NCI-H345 (cell line): ENCODE data around the gene FLRT1.

Source experiments
- DNase-seq: peaks from one replicate; lab custom pipeline; 2025; lab: John Stamatoyannopoulos, UW

Gene FLRT1

GRCh38 chr11:64006398-64006797 is 29.3 kb upstream of the FLRT1 start:
- DNase-seq: no peak

DNA sequence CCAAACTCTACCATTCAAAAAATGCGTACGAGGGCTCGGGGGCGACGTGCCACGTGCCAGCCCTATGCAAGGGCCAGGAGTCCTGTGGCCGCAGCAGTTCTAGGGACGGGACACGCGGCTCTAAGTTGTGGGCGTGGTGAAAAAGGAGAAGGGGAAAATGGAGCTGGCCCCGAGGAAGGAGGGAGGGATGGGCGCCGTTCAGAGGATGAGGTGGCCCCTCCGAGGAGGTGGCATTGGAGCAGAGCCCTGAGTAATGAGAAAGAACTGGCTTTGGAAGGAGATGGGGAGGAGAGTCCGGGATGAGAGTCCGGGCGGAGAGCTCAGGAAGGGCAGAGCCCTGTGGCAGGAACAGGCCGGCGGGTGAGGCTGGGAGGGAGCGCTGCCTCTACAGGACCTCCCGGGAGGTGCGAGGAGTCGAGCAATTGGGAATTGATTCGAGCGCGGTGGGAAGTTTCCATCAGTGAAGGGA is 28.5 kb upstream of the FLRT1 start:
- DNase-seq: no peak

DNA sequence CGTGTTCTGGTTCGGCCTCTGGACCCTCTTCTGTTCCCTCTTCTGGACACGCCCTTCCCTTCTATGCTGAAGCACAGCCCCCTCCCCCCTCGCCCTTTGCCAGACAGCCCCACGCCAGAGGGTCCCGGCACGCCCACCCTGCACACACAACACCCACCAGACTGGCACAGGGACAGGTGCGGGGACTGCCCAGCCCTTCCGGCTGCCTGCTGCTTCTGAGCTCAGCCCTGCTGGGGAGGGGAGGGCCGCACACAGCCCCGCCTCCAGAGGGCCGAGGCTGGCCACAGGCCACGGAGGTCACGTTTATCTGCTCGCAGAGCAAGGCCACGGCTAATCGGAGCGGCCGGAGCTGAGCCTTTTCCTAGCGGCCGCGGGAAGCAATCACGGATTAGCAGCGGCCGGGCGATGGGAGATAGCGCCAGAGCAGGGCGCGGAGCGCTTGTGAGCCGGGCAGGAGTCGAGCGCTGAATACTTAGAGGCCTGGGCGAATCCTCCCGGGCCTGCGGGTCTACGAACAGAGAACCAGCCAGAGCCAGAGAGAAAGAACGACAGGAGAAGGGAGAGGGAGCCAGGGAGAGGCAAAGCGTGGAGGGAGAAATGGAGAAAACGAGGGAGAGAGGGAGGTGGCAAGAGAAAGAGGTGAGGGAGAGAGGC is 28.0 kb upstream of the FLRT1 start:
- DNase-seq: no peak

GRCh38 chr11:64008283-64008913 is 27.3 kb upstream of the FLRT1 start:
- no peak for DNase-seq

- no peak for DNase-seq
These were observed 26.7 kb upstream of the FLRT1 start for GRCh38 chr11:64008914-64009633.

DNA sequence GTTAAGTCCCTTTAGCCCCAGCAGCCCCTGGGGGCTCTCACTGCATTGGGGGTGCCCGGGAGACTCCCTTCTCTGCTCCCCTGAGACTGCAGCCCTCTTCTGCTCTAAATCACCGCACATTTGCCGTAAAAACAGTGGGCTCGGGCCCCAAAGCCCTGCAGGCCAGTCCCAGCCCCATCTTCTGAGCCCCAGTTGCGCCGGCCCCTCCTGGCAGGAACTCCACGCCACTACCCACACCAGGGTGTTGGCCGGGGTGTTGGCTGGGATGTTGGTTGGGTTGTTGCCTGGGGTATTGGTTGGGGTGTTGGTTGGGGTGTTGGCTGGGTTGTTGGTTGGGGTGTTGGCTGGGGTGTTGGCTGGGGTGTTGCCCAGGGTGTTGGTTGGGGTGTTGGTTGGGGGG is 26.0 kb upstream of the FLRT1 start:
- no peak for DNase-seq

DNA sequence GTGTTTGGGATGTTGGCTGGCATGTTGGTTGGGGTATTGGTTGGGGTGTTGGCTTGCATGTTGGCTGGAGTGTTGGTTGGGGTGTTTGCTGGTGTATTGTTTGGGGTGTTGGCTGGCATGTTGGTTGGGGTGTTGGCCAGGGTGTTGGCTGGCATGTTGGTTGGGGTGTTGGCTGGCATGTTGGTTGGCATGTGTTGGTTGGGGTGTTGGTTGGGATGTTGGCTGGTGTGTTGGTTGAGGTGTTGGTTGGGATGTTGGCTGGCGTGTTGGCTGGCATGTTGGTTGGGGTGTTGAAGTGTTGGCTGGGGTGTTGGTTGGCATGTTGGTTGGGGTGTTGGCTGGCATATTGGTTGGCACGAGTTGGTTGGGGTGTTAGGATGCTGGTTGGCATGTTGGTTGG is 24.9 kb upstream of the FLRT1 start:
- DNase-seq: no peak

GRCh38 chr11:64011371-64011770 is 24.4 kb upstream of the FLRT1 start:
- no peak for DNase-seq

DNA sequence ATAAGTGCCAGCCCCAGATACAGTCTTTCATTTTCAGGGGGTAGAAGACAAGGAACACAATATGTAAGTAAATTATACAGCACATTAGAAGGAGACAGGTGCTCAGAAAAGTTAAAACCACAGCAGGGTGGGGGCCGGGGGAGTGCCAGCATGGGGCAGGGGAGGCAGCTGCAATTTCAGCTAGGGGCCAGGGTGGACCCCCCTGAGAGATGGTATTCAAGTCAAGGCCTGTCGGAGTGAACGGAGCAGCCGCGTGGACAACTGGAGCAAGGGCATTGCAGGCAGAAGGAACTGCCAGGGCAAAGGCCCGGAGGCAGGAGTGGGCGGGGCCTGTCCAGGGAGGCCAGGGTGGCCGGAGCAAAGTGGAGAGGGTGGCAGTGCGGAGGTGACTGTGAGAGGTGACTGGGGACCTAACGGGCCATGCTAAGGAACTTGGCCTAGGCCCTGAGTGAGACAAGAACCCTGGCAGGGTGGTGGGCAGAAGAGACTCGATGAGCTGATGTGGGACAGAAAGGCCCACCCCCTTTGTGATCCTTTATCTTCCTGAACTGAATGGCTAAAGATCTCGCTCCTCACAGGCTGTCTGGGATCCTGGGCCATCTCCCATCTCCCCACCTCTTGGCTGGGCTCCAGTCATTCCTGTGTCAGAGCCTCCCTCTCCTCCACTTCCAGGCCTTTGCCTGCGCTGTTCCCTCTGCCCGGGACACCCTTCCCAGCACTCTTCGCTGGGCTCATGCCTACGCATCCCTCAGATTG is 22.4 kb upstream of the FLRT1 start:
- no peak for DNase-seq

GRCh38 chr11:64014356-64014755 is 21.4 kb upstream of the FLRT1 start:
- no peak for DNase-seq

DNA sequence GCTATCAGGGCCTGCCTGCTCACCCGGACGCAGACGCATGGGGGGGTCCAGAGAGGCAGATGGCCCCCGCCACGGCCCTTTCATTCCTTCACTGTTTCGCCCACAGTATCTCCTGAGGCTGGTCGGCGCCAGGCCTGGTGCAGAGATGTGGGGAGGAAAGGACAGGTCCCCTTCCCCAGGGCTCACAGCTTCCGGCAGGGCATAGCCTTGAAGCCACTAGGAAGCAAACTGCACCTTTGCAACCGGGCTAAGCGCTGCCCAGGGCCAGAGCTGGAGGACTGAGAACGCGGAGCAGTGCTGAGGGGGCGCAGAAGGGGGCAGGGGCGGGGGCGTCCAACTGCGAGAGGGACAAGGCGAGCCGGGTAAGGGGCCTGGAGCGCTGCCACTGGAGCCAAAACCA is 20.2 kb upstream of the FLRT1 start:
- DNase-seq: no peak

DNA sequence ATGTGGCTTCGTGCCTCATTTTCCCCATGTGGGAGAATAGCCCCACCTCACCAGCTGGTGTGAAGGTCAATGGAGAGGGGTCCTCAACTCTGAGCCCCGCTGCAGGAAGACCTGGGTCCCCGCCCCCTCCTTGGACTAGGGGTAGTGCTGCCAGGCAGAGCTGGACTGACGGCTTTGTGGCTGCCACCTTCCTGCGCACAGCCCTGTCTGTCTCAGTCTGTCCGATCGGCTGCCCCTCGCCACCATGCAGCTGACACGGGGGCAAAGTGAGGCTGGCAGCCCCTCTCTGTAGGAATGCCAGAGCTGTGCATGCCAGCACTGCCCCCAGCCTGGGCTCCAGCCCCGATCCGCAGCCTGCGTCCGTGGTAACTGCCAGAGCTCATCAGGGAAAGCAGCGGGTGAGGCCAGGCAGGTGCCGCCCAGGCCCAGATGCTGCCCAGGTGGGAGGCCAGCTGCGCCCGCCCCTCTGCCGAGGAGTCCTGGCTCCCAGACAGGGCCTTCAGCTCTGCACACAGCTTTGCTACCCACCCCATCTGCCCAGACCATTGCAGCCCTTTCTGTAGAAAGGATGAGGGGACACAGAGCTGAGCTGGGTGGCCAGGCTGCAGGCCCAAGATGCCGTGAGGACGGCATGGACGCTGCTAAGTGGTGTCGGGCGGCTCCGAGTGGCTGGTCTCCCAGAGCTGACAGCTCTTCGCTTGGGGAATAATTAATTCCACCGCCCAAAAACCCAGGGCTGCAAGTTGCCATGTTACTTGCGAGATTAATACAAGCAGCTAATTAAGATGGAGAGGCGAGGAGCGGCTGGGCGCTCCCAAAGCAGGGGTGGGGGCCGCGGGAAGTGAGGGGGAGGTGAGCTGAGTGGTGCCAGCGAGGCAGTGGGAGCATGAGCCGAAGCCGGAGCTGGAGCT is 19.5 kb upstream of the FLRT1 start:
- DNase-seq: no peak

GRCh38 chr11:64017945-64018224 is 17.8 kb upstream of the FLRT1 start:
- no peak for DNase-seq

DNA sequence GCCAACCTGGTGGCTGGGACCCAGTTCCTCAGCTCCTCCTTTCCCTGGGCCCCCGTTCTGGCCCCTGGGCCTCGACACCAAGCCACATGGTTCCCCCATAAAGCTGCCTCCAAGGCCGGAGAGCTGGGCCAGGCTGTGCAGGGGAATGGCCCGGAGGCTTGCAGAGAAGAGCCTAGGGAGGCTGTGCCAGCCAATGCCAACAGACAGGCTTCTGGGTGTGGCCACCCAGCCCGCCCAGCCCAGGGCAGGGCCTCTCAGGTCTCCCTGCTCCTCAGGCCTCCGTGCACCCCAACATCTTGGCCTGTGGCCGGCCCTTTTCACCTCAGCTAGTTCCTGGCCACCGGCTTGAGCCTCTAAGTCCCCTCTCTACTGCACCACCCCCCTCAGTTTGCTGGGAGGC is 17.4 kb upstream of the FLRT1 start:
- DNase-seq: no peak

- no peak for DNase-seq
These were observed 16.4 kb upstream of the FLRT1 start for GRCh38 chr11:64019106-64020037.

GRCh38 chr11:64020976-64021756 is 14.6 kb upstream of the FLRT1 start:
- DNase-seq: no peak

- no peak for DNase-seq
These were observed 14.0 kb upstream of the FLRT1 start for GRCh38 chr11:64021757-64022093.

GRCh38 chr11:64022125-64022784 is 13.5 kb upstream of the FLRT1 start:
- DNase-seq: no peak
